HG02610 (cell line): Measurements from ENCODE around the gene EYA4.

ENCODE experiments used
- ATAC-seq: cut with Tn5 transposase; IDR thresholded peaks from one replicate; pipeline ENCODE4 v1.9.1; 2021; ENCODE audit warnings: mild to moderate bottlenecking, moderate library complexity; ENCODE audit not compliant: unreplicated experiment

EYA4 gene

GRCh38 chr6:133241901-133242636 is 912 bp downstream of the EYA4 start:
- ATAC-seq = no peak

DNA sequence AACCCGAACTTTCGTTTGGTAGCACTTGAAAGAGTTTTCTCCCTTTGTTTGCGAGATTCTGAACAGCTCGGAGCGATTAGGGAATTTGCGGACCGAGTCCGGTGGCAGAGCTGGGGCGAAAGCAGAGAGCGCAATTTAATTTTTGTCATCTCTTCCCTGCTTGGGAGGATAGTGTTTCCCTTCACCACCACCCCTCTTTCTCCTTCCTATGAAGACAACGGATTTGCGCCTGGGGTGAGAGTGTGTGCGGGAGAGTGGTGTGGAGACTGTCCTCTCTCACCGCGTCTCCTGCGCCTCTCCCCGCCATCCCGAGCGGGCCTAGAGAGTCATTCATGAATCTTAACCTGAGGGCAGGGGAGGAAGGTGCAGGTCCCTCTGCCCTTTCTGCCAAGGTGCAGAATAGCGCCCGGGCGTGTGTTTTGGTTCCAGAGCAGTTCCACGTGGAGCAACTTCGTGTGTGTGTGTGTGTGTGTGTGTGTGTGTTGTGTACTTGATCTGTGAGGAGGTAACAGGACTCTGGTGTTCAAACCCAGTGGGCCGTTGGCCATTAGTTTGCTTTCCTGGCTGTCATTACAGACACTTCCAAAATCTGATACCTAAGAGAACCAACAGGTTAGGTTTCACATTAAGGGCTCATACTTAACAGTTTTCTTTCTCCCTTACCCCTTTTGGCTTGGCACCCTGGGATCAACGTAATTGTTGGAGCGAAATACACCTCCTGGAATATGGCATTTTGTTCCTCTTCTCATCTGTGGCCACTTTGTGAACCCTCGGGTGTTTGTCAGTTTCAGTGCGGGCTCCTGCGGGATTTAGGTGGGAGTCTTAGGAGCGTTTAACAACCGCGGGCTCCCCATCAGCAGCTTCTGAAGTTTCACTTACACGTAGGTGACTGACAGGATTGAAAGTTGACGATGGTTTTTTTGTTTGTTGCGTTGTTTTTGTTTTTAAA is 1.8 kb downstream of the EYA4 start:
- no peak for ATAC-seq

- ATAC-seq = no peak
Observed at GRCh38 chr6:133243723-133244305, 2.7 kb downstream of the EYA4 start.

DNA sequence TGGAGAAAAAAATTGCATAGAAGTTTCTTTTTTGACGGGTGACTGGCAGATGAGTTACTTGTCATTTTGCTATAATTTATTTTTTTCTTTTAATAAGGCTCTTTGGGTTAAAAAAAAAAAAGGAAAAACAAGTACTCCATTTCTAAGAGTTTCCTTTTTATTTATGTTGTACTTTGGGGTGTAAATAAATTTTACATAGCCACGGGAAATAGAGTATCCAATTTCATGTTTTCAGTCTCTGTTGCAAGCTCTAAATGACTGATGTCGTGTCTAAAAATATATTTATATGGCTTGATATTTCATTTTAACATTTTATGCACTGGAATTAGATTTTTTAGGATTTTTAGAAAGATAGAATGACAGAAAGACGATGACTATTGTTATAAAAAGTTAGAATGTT is 3.4 kb downstream of the EYA4 start:
- no peak for ATAC-seq

DNA sequence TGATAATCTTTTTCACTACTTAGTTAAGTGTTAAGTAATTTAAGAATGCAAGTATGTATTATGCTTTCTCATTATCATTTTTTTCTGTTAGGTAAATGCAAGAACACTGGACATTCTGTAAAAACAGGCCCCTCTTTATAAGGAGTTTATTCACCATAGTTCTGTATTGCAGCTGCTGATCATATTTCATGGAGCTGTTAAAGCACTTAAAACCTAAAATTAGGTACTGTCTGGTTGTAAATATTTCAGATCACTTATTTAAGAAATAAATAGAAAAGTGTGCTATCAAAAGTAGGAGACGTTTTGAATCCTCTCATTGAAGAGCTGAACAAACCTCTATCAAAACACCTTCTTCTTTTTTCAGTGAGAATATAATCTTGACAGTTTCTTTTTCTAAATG is 3.9 kb downstream of the EYA4 start:
- ATAC-seq = no peak

DNA sequence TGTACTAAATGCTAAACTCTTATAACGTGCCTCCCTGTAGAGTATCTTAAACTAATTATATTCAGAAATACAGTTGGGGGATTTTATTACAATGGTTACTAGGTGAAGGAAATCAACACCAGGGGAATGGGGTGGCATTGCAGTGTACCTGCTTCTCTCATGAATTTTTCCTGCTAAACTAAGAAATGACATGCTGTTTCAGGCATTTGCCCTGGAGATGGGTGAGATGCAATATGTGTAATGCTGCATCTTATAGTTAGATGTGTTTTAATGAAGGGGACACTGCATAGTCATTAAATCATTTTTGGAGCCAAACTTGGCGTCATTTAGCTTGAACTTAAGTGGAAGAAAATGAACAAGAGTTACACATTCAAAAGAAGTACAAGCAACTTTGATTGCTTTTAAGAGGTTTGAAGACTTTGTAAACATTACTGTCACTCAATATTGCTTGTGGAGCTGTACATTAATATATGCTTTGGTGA is 4.3 kb downstream of the EYA4 start:
- no peak for ATAC-seq

- no peak for ATAC-seq
Observed at GRCh38 chr6:133247581-133247980, 6.4 kb downstream of the EYA4 start.

- no peak for ATAC-seq
Observed at GRCh38 chr6:133248241-133249001, 7.3 kb downstream of the EYA4 start.

- ATAC-seq = no peak
Observed at GRCh38 chr6:133251688-133252087, 10.5 kb downstream of the EYA4 start.

DNA sequence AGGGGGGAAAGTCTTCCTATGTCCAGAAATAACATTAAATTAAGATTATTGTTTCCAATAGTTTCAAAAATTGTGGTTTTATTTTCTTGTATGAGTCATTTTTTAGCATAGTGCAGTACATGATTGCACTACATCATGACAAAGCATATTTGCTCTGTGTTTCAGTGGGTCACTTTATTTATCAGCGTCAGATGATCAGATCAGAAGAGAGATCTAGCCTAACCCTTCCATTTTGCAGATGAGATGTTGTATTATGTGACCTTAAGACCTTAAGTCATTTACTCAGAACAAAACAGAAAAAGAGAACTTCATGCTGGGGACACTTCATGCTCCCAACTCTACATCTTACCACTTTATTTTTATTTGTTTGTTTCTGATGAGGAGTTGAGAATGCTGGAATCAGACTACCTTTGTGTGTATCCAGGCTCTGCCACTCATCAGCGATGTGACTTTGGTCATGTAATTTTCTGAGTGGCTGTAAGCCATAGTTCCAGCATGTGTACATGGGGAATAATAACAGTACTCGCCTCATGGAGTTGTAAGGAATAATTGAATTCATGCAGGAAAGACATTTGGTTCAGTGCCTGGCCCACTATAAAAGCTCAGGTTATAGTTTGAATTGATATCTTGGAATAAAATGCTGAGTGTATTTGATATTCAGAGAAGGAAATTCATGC is 13.5 kb downstream of the EYA4 start:
- no peak for ATAC-seq

GRCh38 chr6:133257545-133258105 is 16.5 kb downstream of the EYA4 start:
- ATAC-seq = no peak

DNA sequence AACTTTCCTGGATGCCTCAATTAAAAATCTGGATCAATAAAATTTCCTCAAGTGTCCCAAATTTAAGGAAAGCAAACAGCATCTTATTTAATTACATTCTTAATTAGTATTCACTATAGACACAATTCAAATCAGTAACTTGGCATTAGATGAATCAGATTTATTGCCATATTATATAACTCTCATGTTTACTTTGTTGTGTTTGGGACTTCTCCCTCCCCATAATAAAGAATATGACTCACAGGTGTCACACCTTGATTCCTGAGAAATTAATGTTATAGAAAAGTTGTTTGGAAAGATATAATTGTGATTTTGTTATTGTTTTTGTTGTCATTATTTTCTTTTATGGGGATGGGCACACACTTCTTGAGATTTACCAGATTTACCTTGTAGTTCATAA is 18.4 kb downstream of the EYA4 start:
- ATAC-seq = no peak

GRCh38 chr6:133262804-133263203 is 21.6 kb downstream of the EYA4 start:
- no peak for ATAC-seq

GRCh38 chr6:133265066-133265465 is 23.9 kb downstream of the EYA4 start:
- no peak for ATAC-seq

DNA sequence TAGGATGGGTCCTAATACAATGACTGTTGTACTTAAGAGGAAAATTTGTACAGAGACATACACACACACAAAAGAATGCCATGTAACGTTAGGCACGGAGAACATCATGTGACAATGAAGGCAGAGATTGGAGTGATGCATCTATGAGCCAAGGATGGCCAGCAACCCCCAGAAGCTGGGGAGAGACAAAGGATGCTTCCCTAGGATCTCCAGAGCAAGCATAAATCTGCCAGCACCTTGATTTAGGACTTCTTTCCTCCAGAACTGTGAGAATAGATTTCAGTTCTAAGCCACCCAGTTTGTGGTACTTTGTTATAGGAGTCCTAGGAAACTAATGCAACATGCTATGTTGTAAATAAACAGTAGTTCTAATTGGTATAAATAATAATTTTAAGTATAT is 25.0 kb downstream of the EYA4 start:
- ATAC-seq = no peak

GRCh38 chr6:133268621-133269020 is 27.5 kb downstream of the EYA4 start:
- ATAC-seq = no peak

DNA sequence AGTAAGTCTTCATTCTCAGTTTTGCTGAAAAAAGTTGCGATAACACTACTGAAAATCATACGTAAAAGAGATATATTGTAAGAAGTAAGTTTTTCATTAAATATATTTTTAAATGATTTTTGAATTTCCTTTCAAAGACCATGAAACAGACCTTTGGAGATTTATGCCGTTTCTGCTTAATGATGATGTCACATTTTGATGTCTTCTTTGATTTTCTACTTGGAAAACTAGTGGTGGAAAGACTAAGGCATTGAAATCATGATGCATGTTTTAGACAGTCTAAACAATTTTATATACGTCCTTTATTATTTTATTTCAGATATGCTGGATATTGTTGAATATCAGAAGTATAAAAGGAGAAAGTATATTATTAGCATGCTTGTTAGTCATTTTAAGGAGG is 33.7 kb downstream of the EYA4 start:
- ATAC-seq = no peak

DNA sequence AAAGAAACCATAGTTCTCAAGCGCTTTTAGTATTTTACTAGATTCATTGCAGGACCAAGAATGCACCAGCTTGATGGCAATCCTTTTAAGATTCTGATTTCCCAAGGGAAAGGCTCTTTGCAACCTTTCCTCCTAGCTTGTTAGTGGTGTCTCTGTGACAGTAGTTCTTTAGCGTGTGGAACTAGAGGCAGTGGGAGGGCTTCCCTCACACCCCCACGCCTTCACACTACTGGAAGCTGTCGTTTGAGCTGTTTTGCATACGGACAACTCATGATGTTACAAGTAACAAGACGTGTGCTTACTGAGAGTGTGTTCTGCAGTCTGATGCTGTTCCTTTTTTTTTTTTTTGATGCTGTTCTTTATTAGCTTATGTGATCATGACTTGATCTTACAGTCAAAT is 34.1 kb downstream of the EYA4 start:
- ATAC-seq = no peak

DNA sequence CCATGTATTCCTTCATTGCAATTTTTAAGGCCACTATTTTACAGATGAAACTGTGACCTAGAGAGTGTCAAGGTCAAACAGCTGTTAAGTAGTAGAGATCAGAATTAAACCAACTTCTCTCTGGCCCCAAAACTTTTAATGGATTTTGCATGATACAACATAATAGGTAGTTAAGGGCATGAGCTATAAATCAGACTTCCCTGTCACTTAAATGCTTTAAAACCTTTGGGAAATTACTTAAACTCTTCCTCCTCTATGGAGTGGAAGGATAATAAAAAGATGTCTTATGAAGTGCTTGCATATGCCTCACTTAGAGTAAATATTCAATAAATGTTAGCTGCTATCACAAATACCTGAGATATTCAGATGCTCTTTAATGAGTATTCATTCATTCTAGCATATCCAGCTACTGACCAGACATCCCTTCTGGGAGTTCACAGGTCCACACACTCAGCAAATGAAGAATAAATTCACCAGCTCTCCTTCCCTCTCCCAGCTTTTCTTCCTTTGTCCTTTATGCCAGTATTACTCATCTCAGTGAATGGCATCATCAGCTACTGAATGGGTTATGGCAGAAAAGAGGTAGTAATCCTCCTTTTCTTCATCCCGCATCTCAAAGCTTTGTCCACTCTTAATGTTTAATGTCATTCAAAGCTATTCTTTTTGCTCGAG is 36.2 kb downstream of the EYA4 start:
- no peak for ATAC-seq
